GM12865 (cell line): Measurements from ENCODE around the gene RNASE13.

Source experiments
- DNase-seq: peaks from one replicate; pipeline ENCODE4 v3.0.0; 2010; ENCODE audit warnings: low read depth
- H3K4me3 ChIP-seq: 2 replicates; pipeline ENCODE4 v1.5.1; 2011; ENCODE audit warnings: mild to moderate bottlenecking, low read depth, low read length, control low read depth
- TF ChIP-seq, protein P1 (sequence below): IDR thresholded peaks from 2 replicates; pipeline ENCODE4 v1.5.1; 2011; ENCODE audit warnings: low read length, control low read depth, low read depth, inconsistent platforms; ENCODE audit not compliant: insufficient read depth; ENCODE audit errors: missing control alignments

The RNASE13 gene

DNA sequence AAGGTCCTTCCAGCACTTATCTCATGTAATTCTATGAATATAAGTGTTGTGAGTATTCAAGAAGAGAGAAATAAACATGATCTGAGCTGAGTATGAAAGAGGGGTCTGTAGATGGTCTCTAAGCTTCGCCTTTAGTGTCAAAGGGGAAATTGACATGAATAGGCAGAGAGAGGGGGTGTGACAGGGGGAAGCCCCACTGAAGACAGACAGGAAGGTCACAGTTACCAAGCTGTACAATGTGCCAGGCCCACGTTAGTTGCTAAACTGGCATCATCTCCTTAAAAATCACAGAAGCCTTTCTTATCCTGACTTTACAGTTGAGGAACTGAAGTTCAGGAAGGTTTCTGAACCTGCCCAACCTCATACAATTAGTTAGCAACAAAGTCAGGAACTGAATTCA lies 43.1 kb upstream of the RNASE13 start:
- TF ChIP-seq, protein P1, sequence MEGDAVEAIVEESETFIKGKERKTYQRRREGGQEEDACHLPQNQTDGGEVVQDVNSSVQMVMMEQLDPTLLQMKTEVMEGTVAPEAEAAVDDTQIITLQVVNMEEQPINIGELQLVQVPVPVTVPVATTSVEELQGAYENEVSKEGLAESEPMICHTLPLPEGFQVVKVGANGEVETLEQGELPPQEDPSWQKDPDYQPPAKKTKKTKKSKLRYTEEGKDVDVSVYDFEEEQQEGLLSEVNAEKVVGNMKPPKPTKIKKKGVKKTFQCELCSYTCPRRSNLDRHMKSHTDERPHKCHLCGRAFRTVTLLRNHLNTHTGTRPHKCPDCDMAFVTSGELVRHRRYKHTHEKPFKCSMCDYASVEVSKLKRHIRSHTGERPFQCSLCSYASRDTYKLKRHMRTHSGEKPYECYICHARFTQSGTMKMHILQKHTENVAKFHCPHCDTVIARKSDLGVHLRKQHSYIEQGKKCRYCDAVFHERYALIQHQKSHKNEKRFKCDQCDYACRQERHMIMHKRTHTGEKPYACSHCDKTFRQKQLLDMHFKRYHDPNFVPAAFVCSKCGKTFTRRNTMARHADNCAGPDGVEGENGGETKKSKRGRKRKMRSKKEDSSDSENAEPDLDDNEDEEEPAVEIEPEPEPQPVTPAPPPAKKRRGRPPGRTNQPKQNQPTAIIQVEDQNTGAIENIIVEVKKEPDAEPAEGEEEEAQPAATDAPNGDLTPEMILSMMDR = no peak
- DNase-seq = no peak

DNA sequence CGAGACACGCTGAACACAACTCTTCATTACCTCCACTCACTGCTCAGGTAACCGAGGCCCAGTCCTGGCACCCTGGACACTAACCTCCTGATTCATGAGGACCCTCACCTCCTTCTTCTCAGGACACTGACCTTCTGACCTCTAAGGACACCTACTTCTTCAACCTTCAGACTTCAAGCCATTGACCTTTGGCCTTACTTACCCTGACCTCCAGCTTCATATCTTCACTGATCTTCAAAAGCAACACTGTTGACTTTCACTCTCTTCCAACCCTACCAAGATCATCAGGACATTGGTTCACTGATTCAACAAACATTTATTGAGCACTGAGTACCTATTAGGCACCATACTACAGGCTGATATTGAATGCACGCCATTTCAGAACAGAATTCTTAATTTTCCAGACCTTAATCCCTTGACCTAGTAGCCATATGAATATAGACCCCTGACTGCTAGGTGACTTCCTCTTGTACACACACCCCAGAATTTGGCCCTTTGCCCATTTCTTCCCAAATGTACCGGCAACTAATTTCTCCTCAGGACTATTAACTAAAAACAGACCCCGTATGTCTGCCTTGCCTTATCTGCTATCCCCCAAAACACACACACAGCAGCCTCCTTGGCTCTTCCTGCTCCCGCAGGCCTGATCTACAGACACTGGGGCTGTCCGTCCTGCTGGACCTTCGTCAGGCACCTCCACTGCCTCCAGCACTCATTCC lies 41.3 kb upstream of the RNASE13 start:
- no peak overlapping the region for H3K4me3 ChIP-seq
- no peak for DNase-seq
- TF ChIP-seq, protein P1 = no peak

More for the DNA sequence above, 43.1 kb upstream of the RNASE13 start:
- no peak overlapping the region for H3K4me3 ChIP-seq

DNA sequence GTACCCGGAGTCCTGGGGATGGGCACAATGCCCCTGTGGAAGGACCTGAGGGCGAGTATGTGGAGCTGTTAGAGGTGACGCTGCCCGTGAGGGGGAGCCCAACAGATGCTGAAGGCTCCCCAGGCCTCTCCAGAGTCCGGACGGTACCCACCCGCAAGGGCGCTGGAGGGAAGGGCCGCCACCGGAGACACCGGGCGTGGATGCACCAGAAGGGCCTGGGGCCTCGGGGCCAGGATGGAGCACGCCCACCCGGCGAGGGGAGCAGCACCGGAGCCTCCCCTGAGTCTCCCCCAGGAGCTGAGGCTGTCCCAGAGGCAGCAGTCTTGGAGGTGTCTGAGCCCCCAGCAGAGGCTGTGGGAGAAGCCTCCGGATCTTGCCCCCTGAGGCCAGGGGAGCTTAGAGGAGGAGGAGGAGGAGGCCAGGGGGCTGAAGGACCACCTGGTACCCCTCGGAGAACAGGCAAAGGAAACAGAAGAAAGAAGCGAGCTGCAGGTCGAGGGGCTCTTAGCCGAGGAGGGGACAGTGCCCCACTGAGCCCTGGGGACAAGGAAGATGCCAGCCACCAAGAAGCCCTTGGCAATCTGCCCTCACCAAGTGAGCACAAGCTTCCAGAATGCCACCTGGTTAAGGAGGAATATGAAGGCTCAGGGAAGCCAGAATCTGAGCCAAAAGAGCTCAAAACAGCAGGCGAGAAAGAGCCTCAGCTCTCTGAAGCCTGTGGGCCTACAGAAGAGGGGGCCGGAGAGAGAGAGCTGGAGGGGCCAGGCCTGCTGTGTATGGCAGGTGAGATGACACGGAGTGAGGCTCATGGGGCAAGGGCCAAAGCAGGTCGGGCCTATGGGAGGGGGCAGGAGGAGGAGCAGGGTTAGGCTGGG lies 40.0 kb upstream of the RNASE13 start:
- TF ChIP-seq, protein P1 = no peak
- H3K4me3 ChIP-seq = no peak overlapping the region
- DNase-seq = no peak

DNA sequence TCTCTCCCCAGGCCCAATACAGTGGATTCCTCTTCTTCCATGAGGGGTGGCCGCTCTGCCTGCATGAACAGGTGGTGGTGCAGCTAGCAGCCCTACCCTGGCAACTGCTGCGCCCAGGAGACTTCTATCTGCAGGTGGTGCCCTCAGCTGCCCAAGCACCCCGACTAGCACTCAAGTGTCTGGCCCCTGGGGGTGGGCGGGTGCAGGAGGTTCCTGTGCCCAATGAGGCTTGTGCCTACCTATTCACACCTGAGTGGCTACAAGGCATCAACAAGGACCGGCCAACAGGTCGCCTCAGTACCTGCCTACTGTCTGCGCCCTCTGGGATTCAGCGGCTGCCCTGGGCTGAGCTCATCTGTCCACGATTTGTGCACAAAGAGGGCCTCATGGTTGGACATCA lies 39.3 kb upstream of the RNASE13 start:
- no peak overlapping the region for H3K4me3 ChIP-seq
- TF ChIP-seq, protein P1 = no peak
- no peak for DNase-seq

DNA sequence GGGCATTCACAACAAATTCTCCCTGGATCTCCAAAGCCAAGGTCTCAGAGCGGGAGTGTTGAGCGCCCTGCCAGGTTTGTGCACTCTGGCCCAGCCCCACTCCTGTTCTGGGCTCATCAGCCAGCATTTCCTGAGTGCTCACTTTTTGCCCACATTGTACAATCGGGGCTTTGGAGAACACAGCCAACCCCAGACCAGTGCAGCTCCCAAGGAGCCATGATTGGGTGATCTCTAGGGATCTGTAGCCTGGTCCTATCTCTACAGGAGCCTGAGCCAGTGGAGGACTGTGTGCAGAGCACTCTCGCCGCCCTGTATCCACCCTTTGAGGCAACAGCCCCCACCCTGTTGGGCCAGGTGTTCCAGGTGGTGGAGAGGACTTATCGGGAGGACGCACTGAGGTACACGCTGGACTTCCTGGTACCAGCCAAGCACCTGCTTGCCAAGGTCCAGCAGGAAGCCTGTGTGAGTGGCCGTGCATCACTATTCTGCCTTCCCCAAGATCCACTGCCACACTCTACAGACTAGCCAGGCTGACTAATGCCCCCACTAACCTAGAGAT lies 38.3 kb upstream of the RNASE13 start:
- no peak overlapping the region for H3K4me3 ChIP-seq
- TF ChIP-seq, protein P1 = no peak
- DNase-seq = no peak

DNA sequence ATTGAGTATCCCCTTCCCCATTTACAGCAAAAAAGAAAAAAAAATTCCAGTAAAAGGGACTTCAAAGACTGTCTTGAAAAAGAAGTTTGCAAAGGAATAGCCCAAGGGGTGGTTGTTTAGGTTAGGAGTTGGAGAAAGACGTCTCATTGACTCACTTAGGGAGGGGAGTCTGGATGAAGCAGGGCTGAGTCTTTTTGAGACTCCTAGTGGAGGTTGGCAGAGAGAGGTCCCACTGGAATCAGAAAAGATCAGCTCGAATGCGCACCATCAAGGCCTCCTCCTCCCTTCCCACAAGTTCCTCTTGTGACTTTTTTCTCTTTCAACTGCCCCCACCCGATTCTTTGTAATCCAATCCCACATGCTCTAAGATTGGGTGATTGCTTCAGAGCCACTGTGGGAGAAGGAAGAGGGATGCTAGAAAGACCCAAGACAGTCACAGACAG lies 37.4 kb upstream of the RNASE13 start:
- no peak overlapping the region for H3K4me3 ChIP-seq
- TF ChIP-seq, protein P1 = no peak
- DNase-seq = no peak
